ENCODE results near the gene PWWP2B. TPM values are rescaled to one million over a fixed set of nuclear protein-coding genes. Genes with fewer than 3 reads are reported as not detected.

PWWP2B gene
- total RNA-seq, 1 donor from 2014 or later = 24.3 TPM

DNA sequence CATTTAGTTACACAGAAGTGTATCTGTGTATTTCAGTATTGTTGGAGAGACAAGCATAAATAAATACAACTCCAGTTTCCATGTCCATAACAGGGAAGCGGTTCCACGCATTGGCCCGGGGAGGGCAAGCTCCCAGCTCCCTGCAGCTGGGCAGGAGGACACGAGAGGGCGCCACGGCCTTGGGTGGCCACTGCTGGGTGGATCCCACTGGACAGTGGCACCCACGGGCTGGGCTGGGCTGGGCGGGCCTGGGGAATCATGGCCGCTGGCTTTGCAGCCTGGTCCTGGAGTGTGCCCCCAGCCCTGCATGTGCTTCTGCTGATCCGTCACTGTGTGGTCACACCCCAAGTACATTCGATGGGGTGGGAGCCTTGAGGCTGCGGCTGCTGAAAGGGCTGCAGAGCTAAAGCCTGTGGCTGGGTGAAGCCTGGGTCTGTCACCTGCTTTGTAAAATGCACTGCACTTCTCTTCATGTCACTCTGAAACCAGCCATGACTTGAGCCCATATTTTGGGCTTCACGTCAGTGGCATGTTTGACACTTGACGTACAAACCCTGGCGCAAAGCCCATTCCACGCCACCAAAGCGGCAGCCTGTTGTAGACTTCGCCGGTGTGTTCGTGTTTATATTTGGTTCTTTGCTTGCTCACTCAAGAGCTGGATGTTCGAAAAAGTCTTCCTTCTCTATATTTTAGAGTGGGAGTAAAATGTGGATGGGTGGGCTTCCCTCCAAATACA, 37.5 kb upstream of the PWWP2B start:
- no peak overlapping the region for H3K4me3 Mint-ChIP-seq (ENCODE audit: low read depth)
- H3K27ac Mint-ChIP-seq = no peak overlapping the region
- H3K9me3 Mint-ChIP-seq (ENCODE audit: low read depth) = no peaks in the 10 kb centered on the region
- TF ChIP-seq, protein P1, sequence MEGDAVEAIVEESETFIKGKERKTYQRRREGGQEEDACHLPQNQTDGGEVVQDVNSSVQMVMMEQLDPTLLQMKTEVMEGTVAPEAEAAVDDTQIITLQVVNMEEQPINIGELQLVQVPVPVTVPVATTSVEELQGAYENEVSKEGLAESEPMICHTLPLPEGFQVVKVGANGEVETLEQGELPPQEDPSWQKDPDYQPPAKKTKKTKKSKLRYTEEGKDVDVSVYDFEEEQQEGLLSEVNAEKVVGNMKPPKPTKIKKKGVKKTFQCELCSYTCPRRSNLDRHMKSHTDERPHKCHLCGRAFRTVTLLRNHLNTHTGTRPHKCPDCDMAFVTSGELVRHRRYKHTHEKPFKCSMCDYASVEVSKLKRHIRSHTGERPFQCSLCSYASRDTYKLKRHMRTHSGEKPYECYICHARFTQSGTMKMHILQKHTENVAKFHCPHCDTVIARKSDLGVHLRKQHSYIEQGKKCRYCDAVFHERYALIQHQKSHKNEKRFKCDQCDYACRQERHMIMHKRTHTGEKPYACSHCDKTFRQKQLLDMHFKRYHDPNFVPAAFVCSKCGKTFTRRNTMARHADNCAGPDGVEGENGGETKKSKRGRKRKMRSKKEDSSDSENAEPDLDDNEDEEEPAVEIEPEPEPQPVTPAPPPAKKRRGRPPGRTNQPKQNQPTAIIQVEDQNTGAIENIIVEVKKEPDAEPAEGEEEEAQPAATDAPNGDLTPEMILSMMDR (IDR thresholded peaks at IDR 0.05; ENCODE audit: unreplicated experiment) = no peak
- no peak for DNase-seq (ENCODE audit: low spot score, unreplicated experiment)
- H3K36me3 Mint-ChIP-seq (ENCODE audit: insufficient read depth) = peaks cover 10% of the 10 kb centered on the region
- H3K4me1 Mint-ChIP-seq (ENCODE audit: low read depth) = no peaks in the 10 kb centered on the region
- H3K27me3 Mint-ChIP-seq = no peaks in the 10 kb centered on the region

DNA sequence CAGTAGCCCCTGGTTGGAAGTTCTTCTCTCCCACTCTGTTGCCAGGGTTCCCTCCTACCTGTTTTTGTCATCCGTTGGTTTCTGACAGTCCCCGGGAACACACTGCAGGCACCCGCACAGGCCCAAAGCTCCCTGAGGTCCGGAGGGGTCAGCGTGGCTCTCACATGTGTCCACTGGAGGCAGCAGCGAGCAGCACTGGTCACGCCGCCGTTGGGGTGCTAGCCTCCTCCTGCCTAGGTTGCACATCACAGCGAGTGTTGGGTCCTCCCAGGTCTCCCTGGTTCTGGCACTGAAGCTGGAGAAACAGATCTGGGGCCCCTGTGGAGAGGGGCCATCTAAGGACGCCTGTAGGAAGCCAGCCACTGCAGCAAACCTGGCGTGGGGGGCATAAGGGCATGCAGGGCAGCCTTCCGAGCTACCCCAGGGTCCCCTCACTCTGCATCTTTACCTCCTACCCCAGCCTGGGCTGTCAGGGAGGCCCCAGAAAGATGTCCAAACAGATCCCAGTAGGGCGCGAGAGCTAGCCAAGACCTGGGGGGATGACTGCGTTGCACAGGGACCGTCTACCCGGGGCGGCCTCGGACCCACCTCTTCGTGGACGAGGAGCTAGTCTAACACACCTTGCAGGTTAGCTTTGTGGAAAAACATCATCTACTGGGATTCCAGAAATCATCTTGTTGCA, 36.1 kb upstream of the PWWP2B start:
- Mint-ChIP-seq H3K9me3 (ENCODE audit: low read depth) (no peaks in the 10 kb centered on the region), H3K4me3 (ENCODE audit: low read depth) (no peak overlapping the region), H3K27me3 (no peaks in the 10 kb centered on the region), H3K36me3 (ENCODE audit: insufficient read depth) (peaks cover 14% of the 10 kb centered on the region), H3K4me1 (ENCODE audit: low read depth) (no peaks in the 10 kb centered on the region), H3K27ac (peak overlapping the region; percentile 45)
- no peak for DNase-seq (ENCODE audit: low spot score, unreplicated experiment)
- TF ChIP-seq, protein P1 (IDR thresholded peaks at IDR 0.05; ENCODE audit: unreplicated experiment) = peak; percentile 64

DNA sequence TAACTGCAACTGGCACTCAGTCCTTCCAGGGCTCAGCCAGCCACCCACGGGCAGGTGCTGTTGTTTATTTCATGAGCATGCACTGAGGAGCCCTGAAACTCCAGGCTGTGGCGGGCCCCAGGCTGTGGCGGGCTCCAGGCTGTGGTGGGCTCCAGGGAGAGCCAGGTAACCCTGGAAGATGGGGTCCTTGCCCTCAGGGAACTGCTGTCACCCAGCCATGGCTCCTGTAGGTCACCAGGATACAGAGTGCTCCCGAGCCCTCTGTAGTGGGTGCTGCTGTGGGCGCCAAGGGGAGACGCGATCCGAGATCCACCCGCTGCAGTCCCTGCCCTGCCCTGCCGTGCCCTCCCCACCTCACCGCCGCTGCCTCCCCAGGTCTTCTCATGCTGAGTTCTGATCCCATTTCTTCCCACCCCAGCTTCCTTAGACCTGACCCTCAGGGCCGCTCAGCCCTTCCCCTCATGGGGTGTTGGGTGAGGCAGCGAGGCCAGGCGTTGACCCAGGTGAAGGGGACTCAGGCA, 35.4 kb upstream of the PWWP2B start:
- H3K27ac Mint-ChIP-seq = no peak overlapping the region
- H3K36me3 Mint-ChIP-seq (ENCODE audit: insufficient read depth) = peaks cover 14% of the 10 kb centered on the region
- TF ChIP-seq, protein P1 (IDR thresholded peaks at IDR 0.05; ENCODE audit: unreplicated experiment) = no peak

DNA sequence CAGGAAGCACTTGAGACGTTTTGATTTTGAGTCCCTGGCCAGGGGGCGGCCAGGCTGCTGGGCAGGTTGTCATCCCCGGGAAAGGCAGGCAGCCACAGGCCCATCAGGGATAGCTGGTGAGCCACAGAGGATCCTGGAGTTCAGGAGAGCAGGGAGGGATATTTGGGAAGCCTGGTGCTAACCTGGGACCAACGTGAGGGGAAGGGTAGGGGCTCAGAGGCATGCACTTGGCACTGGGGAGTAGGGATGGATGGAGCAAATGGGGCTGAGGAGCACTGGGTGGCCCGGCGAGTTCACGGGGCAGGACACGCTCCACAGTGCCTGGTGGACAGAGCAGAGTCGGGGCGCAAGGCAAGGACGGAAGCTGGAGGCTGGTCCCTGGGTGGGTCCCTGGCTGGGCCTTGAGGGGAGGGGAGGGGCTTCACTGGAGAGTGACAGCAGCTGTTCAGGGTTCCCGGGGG, 34.8 kb upstream of the PWWP2B start:
- DNase-seq (ENCODE audit: low spot score, unreplicated experiment) = no peak

More for the DNA sequence above, 35.4 kb upstream of the PWWP2B start:
- DNase-seq (ENCODE audit: low spot score, unreplicated experiment) = no peak
- Mint-ChIP-seq H3K9me3 (ENCODE audit: low read depth) (no peaks in the 10 kb centered on the region), H3K27me3 (no peaks in the 10 kb centered on the region), H3K4me3 (ENCODE audit: low read depth) (no peak overlapping the region), H3K4me1 (ENCODE audit: low read depth) (no peaks in the 10 kb centered on the region)

DNA sequence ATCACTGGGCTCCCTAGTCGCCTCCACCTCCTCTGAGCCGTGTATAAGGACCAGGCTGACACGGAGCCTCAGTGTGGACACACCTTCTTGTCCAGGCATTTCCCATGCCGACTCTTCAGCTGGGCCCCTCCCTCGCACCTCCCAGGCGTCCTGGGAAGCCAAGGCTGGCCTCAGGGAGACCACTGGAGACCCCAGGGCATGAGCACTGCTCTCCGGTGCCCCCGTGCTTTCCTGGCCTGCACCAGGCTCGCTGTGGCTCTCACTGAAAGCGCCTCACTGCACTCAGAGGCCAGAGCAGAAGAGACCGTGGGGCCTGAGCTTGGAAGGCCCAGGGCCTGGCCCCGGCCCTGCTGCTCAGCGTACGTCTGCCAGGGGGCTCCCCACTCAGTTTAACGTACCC, 33.6 kb upstream of the PWWP2B start:
- no peak overlapping the region for H3K4me3 Mint-ChIP-seq (ENCODE audit: low read depth)
- no peaks in the 10 kb centered on the region for H3K9me3 Mint-ChIP-seq (ENCODE audit: low read depth)
- no peaks in the 10 kb centered on the region for H3K27me3 Mint-ChIP-seq
- TF ChIP-seq, protein P1 (IDR thresholded peaks at IDR 0.05; ENCODE audit: unreplicated experiment) = no peak
- no peak for DNase-seq (ENCODE audit: low spot score, unreplicated experiment)
- no peaks in the 10 kb centered on the region for H3K4me1 Mint-ChIP-seq (ENCODE audit: low read depth)
- H3K36me3 Mint-ChIP-seq (ENCODE audit: insufficient read depth) = peaks cover 23% of the 10 kb centered on the region
- H3K27ac Mint-ChIP-seq = peak overlapping the region; percentile 49

More for the DNA sequence above, 34.8 kb upstream of the PWWP2B start:
- no peak overlapping the region for H3K4me3 Mint-ChIP-seq (ENCODE audit: low read depth)
- H3K27ac Mint-ChIP-seq = no peak overlapping the region
- no peaks in the 10 kb centered on the region for H3K27me3 Mint-ChIP-seq
- H3K4me1 Mint-ChIP-seq (ENCODE audit: low read depth) = no peaks in the 10 kb centered on the region
- no peaks in the 10 kb centered on the region for H3K9me3 Mint-ChIP-seq (ENCODE audit: low read depth)
- TF ChIP-seq, protein P1 (IDR thresholded peaks at IDR 0.05; ENCODE audit: unreplicated experiment) = no peak
- peaks cover 18% of the 10 kb centered on the region for H3K36me3 Mint-ChIP-seq (ENCODE audit: insufficient read depth)
